Astrocyte (in vitro differentiated cells and primary cell): ENCODE data around the gene NUP160. TPM values are rescaled to one million over a fixed set of nuclear protein-coding genes. Genes with fewer than 3 reads are reported as not detected.
"Not testable (repeated sequence)": the region's sequence is repeated elsewhere in the genome, so short reads cannot be mapped to it uniquely, and the experiment has no call there.

Experiments
- DNase-seq: peaks from one replicate; pipeline ENCODE4 v3.0.0-alpha.2; 2010; ENCODE audit warnings: low read depth
- FAIRE-seq: peaks from 2 replicates; lab custom pipeline; 2011; peaks lifted over from hg19 to GRCh38; lab: Jason Lieb, UNC
- H2AFZ ChIP-seq: 2 replicates; pipeline ENCODE4 v1.6.0; 2012; ENCODE audit warnings: low read depth, low read length, inconsistent platforms
- H3K27ac ChIP-seq: 2 replicates; pipeline ENCODE4 v1.5.1; 2011; ENCODE audit warnings: low read depth, low read length, inconsistent platforms
- H3K27me3 ChIP-seq: 2 replicates; pipeline ENCODE4 v1.6.0; 2011; ENCODE audit warnings: low read length, inconsistent platforms; ENCODE audit not compliant: insufficient read depth
- H3K36me3 ChIP-seq: 2 replicates; pipeline ENCODE4 v1.5.1; 2011; ENCODE audit warnings: low read length, inconsistent platforms; ENCODE audit not compliant: insufficient read depth
- H3K4me1 ChIP-seq: 2 replicates; pipeline ENCODE4 v1.5.1; 2011; ENCODE audit warnings: low read length, inconsistent platforms; ENCODE audit not compliant: insufficient read depth
- H3K4me2 ChIP-seq: 2 replicates; pipeline ENCODE4 v1.6.0; 2012; ENCODE audit warnings: low read length, inconsistent platforms
- H3K4me3 ChIP-seq: 2 replicates; pipeline ENCODE4 v1.5.1; 2011; ENCODE audit warnings: low read depth, mild to moderate bottlenecking, low read length, inconsistent platforms; ENCODE audit not compliant: insufficient read depth
- H3K79me2 ChIP-seq: 2 replicates; pipeline ENCODE4 v1.6.0; 2012; ENCODE audit warnings: mild to moderate bottlenecking, low read length, inconsistent platforms; ENCODE audit not compliant: insufficient read depth
- H3K9ac ChIP-seq: 2 replicates; pipeline ENCODE4 v1.6.0; 2012; ENCODE audit warnings: mild to moderate bottlenecking, low read length, inconsistent platforms
- H3K9me3 ChIP-seq: 2 replicates; pipeline ENCODE4 v1.5.1; 2012; ENCODE audit warnings: low read depth, mild to moderate bottlenecking, low read length, inconsistent platforms; ENCODE audit not compliant: insufficient read depth
- H4K20me1 ChIP-seq: 2 replicates; pipeline ENCODE4 v1.6.0; 2012; ENCODE audit warnings: low read length, inconsistent platforms; ENCODE audit not compliant: insufficient read depth
- H3K27ac Mint-ChIP-seq: one replicate; pipeline ENCODE4 v1.8.0; 2021; ENCODE audit warnings: mild to moderate bottlenecking, mixed read lengths; ENCODE audit not compliant: unreplicated experiment
- H3K27me3 Mint-ChIP-seq: one replicate; pipeline ENCODE4 v1.8.0; 2021; ENCODE audit warnings: low read depth, mixed read lengths; ENCODE audit not compliant: unreplicated experiment
- H3K36me3 Mint-ChIP-seq: one replicate; pipeline ENCODE4 v1.8.0; 2021; ENCODE audit warnings: low read depth, mixed read lengths; ENCODE audit not compliant: unreplicated experiment
- H3K4me1 Mint-ChIP-seq: one replicate; pipeline ENCODE4 v1.8.0; 2021; ENCODE audit warnings: low read depth, mixed read lengths; ENCODE audit not compliant: unreplicated experiment
- H3K4me3 Mint-ChIP-seq: one replicate; pipeline ENCODE4 v1.8.0; 2021; ENCODE audit warnings: mild to moderate bottlenecking, moderate library complexity, mixed read lengths; ENCODE audit not compliant: unreplicated experiment
- H3K9me3 Mint-ChIP-seq: one replicate; pipeline ENCODE4 v1.8.0; 2021; ENCODE audit warnings: mild to moderate bottlenecking, mixed read lengths; ENCODE audit not compliant: unreplicated experiment
- CTCF ChIP-seq: IDR thresholded peaks from 2 replicates; pipeline ENCODE4 v1.5.1; 2011; ENCODE audit warnings: low read depth, mild to moderate bottlenecking, inconsistent platforms, low read length, moderate library complexity; ENCODE audit not compliant: insufficient read depth
- EZH2 ChIP-seq: IDR thresholded peaks from 2 replicates; pipeline ENCODE4 v1.6.1; 2012; ENCODE audit warnings: mild to moderate bottlenecking, low read length, inconsistent platforms; ENCODE audit not compliant: insufficient read depth
- total RNA-seq: library from RNA; stranded (reverse); gene quantifications from 2 replicates; pipeline ENCODE4 v1.2.1, GENCODE V29; 2021

The NUP160 gene
- total RNA-seq, 1 donor from 2014 or later, result 23.8 TPM

- Histone ChIP-seq H3K27me3 (no peaks in the 10 kb centered on the region), H4K20me1 (no peaks in the 10 kb centered on the region), H3K4me2 (no peak overlapping the region), H3K9ac (no peak overlapping the region), H3K27ac (no peak overlapping the region), H2AFZ (no peak overlapping the region), H3K4me3 (no peak overlapping the region), H3K79me2 (no peaks in the 10 kb centered on the region), H3K9me3 (no peaks in the 10 kb centered on the region), H3K36me3 (no peaks in the 10 kb centered on the region), H3K4me1 (no peaks in the 10 kb centered on the region)
- TF ChIP-seq CTCF, result no peak
- peaks cover 3% of the 10 kb centered on the region for H3K27me3 Mint-ChIP-seq
- DNase-seq (no peak), FAIRE-seq (no peak)
- H3K27ac Mint-ChIP-seq, result no peak overlapping the region
- peaks cover 4% of the 10 kb centered on the region for H3K4me1 Mint-ChIP-seq
- peaks cover 6% of the 10 kb centered on the region for H3K9me3 Mint-ChIP-seq
- no peak overlapping the region for H3K4me3 Mint-ChIP-seq
- H3K36me3 Mint-ChIP-seq, result peaks cover 3% of the 10 kb centered on the region
Measured at GRCh38 chr11:47870404-47870803, 22.3 kb upstream of the NUP160 start.

- Histone ChIP-seq H3K4me1 (no peaks in the 10 kb centered on the region), H3K9me3 (no peaks in the 10 kb centered on the region), H2AFZ (no peak overlapping the region), H3K4me2 (peak overlapping the region; percentile 3), H3K9ac (no peak overlapping the region), H4K20me1 (no peaks in the 10 kb centered on the region), H3K79me2 (no peaks in the 10 kb centered on the region), H3K4me3 (no peak overlapping the region), H3K27ac (no peak overlapping the region), H3K36me3 (no peaks in the 10 kb centered on the region), H3K27me3 (no peaks in the 10 kb centered on the region)
- no peak for FAIRE-seq
- Mint-ChIP-seq H3K4me3 (no peak overlapping the region), H3K36me3 (peaks cover 3% of the 10 kb centered on the region), H3K27me3 (peaks cover 3% of the 10 kb centered on the region), H3K4me1 (peaks cover 6% of the 10 kb centered on the region), H3K9me3 (peaks cover 4% of the 10 kb centered on the region), H3K27ac (no peak overlapping the region)
- no peak for DNase-seq
- TF ChIP-seq CTCF (no peak), EZH2 (no peak)
Measured at GRCh38 chr11:47869544-47870393, 21.6 kb upstream of the NUP160 start.

GRCh38 chr11:47867823-47868222, 19.7 kb upstream of the NUP160 start:
- Histone ChIP-seq H3K79me2 (no peaks in the 10 kb centered on the region), H3K27me3 (no peaks in the 10 kb centered on the region), H2AFZ (no peak overlapping the region), H3K27ac (no peak overlapping the region), H3K4me1 (peaks cover 10% of the 10 kb centered on the region), H3K36me3 (no peaks in the 10 kb centered on the region), H3K9me3 (no peaks in the 10 kb centered on the region), H3K9ac (no peak overlapping the region), H4K20me1 (no peaks in the 10 kb centered on the region), H3K4me3 (no peak overlapping the region), H3K4me2 (no peak overlapping the region)
- Mint-ChIP-seq H3K9me3 (no peaks in the 10 kb centered on the region), H3K4me1 (peaks cover 10% of the 10 kb centered on the region), H3K27me3 (peaks cover 2% of the 10 kb centered on the region), H3K36me3 (no peaks in the 10 kb centered on the region), H3K27ac (no peak overlapping the region), H3K4me3 (no peak overlapping the region)
- FAIRE-seq, result no peak
- TF ChIP-seq EZH2 (no peak), CTCF (no peak)
- DNase-seq, result no peak

- peaks cover 10% of the 10 kb centered on the region for H3K4me1 ChIP-seq
- H3K9me3 Mint-ChIP-seq, H3K4me3 ChIP-seq, H3K79me2 ChIP-seq, DNase-seq, H3K36me3 ChIP-seq, H3K27me3 ChIP-seq, H3K4me2 ChIP-seq, H3K4me1 Mint-ChIP-seq, H3K4me3 Mint-ChIP-seq, H2AFZ ChIP-seq, H3K27ac Mint-ChIP-seq, H3K36me3 Mint-ChIP-seq, FAIRE-seq, H4K20me1 ChIP-seq, H3K9me3 ChIP-seq, H3K27ac ChIP-seq, H3K9ac ChIP-seq, H3K27me3 Mint-ChIP-seq: not testable (repeated sequence)
Measured at GRCh38 chr11:47866892-47867291, 18.7 kb upstream of the NUP160 start.
